Neural cell (in vitro differentiated cells): ENCODE measurements around the gene PEX3.

Source experiments
- POLR2AphosphoS5 ChIP-seq: IDR thresholded peaks from 2 replicates; pipeline ENCODE4 v1.6.1; 2012
- TF ChIP-seq, protein P1 (sequence below): fragments of 450-650 bp; IDR thresholded peaks from 2 replicates; pipeline ENCODE4 v1.5.1; 2014; ENCODE audit warnings: antibody characterized with exemption, mild to moderate bottlenecking, moderate library complexity; ENCODE audit not compliant: poor library complexity, severe bottlenecking

DNA sequence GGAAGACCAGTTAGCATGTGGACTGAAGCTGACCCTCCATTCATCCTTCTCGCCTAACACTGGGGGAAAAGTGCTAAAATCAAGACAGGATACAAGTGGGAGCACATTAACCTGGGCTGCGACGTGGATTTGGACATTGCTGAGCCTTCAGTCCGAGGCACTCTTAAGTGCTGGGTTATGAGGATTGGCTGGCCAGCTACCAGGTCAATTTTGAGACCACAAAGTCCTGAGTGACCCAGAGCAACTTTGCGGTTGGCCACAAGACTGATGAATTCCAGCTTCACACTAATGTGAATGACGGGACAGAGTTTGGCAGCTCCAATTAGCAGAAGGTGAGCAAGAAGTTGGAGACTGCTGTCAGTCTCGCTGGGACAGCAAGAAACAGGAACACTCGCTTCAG, 40.2 kb downstream of the PEX3 start:
- TF ChIP-seq, protein P1, sequence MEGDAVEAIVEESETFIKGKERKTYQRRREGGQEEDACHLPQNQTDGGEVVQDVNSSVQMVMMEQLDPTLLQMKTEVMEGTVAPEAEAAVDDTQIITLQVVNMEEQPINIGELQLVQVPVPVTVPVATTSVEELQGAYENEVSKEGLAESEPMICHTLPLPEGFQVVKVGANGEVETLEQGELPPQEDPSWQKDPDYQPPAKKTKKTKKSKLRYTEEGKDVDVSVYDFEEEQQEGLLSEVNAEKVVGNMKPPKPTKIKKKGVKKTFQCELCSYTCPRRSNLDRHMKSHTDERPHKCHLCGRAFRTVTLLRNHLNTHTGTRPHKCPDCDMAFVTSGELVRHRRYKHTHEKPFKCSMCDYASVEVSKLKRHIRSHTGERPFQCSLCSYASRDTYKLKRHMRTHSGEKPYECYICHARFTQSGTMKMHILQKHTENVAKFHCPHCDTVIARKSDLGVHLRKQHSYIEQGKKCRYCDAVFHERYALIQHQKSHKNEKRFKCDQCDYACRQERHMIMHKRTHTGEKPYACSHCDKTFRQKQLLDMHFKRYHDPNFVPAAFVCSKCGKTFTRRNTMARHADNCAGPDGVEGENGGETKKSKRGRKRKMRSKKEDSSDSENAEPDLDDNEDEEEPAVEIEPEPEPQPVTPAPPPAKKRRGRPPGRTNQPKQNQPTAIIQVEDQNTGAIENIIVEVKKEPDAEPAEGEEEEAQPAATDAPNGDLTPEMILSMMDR: no peak
- TF ChIP-seq POLR2AphosphoS5: no peak
